HepG2 (cell line): Measurements from ENCODE around the gene RIPOR1. TPM values are rescaled to one million over a fixed set of nuclear protein-coding genes. Genes with fewer than 3 reads are reported as not detected.

ENCODE experiments used
- CEBPB ChIP-seq: IDR thresholded peaks from 2 replicates; pipeline ENCODE4 v1.6.1; 2011; ENCODE audit warnings: low read depth, low read length, improper control_type of control experiment, borderline replicate concordance
- DRAP1 ChIP-seq: IDR thresholded peaks from 2 replicates; pipeline ENCODE4 v1.6.1; 2016; ENCODE audit warnings: missing genetic modification reagents, missing compliant biosample characterization
- ELF1 ChIP-seq: sonication (generic); formaldehyde crosslinking; IDR thresholded peaks from 2 replicates; pipeline ENCODE4 v1.4.0; 2020; ENCODE audit warnings: missing genetic modification reagents
- IKZF4 ChIP-seq: sonication (generic); formaldehyde crosslinking; IDR thresholded peaks from 2 replicates; pipeline ENCODE4 v1.5.1; 2020; ENCODE audit warnings: borderline replicate concordance, mild to moderate bottlenecking, low read depth, missing genetic modification reagents; ENCODE audit errors: not compliant biosample characterization
- MED8 ChIP-seq: sonication (generic); formaldehyde crosslinking; IDR thresholded peaks from 2 replicates; pipeline ENCODE4 v1.8.1; 2023; ENCODE audit warnings: mild to moderate bottlenecking, missing genetic modification reagents; ENCODE audit not compliant: insufficient replicate concordance
- NFIC ChIP-seq: IDR thresholded peaks from 2 replicates; pipeline ENCODE4 v1.6.1; 2012; ENCODE audit warnings: mild to moderate bottlenecking, low read length, inconsistent platforms
- NRL ChIP-seq: sonication (generic); formaldehyde crosslinking; IDR thresholded peaks from 2 replicates; pipeline ENCODE4 v1.5.0; 2020; ENCODE audit warnings: missing genetic modification reagents, mild to moderate bottlenecking, moderate library complexity, borderline replicate concordance
- RBM22 ChIP-seq: fragments of 200-400 bp; formaldehyde crosslinking; optimal IDR thresholded peaks from 2 replicates; pipeline ENCODE3; 2017; ENCODE audit warnings: mild to moderate bottlenecking, low read length, moderate library complexity
- SAP130 ChIP-seq: IDR thresholded peaks from 2 replicates; pipeline ENCODE4 v1.6.1; 2016; ENCODE audit warnings: low read depth
- SOX6 ChIP-seq, 2 experiments: fragments of 450-650 bp in 1 of 2; sonication (generic) in 1 of 2; formaldehyde crosslinking in 1 of 2; IDR thresholded peaks; 2 replicates each; pipeline versions ENCODE4 v1.4.0 to v1.6.1; 2017 to 2020; ENCODE audit warnings: antibody characterized with exemption in 1 of 2, mild to moderate bottlenecking in 1 of 2, missing genetic modification reagents in 1 of 2
- ZBTB37 ChIP-seq: sonication (generic); formaldehyde crosslinking; IDR thresholded peaks from 2 replicates; pipeline ENCODE4 v1.4.0; 2020; ENCODE audit warnings: mild to moderate bottlenecking, missing genetic modification reagents
- ZC3H4 ChIP-seq: sonication (generic); formaldehyde crosslinking; IDR thresholded peaks from 2 replicates; pipeline ENCODE4 v1.4.0; 2020; ENCODE audit warnings: missing genetic modification reagents, borderline replicate concordance
- ZFP37 ChIP-seq: sonication (generic); formaldehyde crosslinking; IDR thresholded peaks from 2 replicates; pipeline ENCODE4 v1.4.0; 2020; ENCODE audit warnings: missing genetic modification reagents, borderline replicate concordance
- ZKSCAN1 ChIP-seq: fragments of 150-350 bp; IDR thresholded peaks from 2 replicates; pipeline ENCODE4 v1.6.1; 2014; ENCODE audit warnings: low read length
- ZNF263 ChIP-seq: sonication (generic); formaldehyde crosslinking; IDR thresholded peaks from 2 replicates; pipeline ENCODE4 v1.4.0; 2020; ENCODE audit warnings: missing genetic modification reagents
- ZNF329 ChIP-seq: sonication (generic); formaldehyde crosslinking; IDR thresholded peaks from 2 replicates; pipeline ENCODE4 v1.9.0; 2021; ENCODE audit warnings: low read depth, mild to moderate bottlenecking, missing genetic modification reagents
- ZNF44 ChIP-seq: sonication (generic); formaldehyde crosslinking; IDR thresholded peaks from 2 replicates; pipeline ENCODE4 v1.5.1; 2020; ENCODE audit warnings: mild to moderate bottlenecking, missing genetic modification reagents
- ZNF598 ChIP-seq: sonication (generic); formaldehyde crosslinking; IDR thresholded peaks from 2 replicates; pipeline ENCODE4 v1.5.1; 2020; ENCODE audit warnings: mild to moderate bottlenecking, missing genetic modification reagents, borderline replicate concordance
- ZNF605 ChIP-seq: sonication (generic); formaldehyde crosslinking; IDR thresholded peaks from 2 replicates; pipeline ENCODE4 v1.8.0; 2022; ENCODE audit warnings: mild to moderate bottlenecking, missing genetic modification reagents
- ZNF709 ChIP-seq: sonication (generic); formaldehyde crosslinking; IDR thresholded peaks from 2 replicates; pipeline ENCODE4 v1.5.0; 2020; ENCODE audit warnings: mild to moderate bottlenecking, missing genetic modification reagents
- polyA plus RNA-seq, 8 experiments: library from polyadenylated mRNA; depleted of rRNA in 3 of 8; stranded (reverse) in 7 of 8; unstranded in 1 of 8; fragments of >200 nt; fragmentation: Illumina TruSeq in 4 of 8; extraction: Trizol in 4 of 8; gene quantifications; 2 replicates each; pipeline versions ENCODE4 v1.2.1 to v1.2.3, GENCODE V29; 2011 to 2016; ENCODE audit warnings: low read depth in 4 of 8, missing spikeins in 1 of 8, mixed read lengths in 1 of 8; ENCODE audit not compliant: insufficient read depth in 1 of 8
- total RNA-seq, 5 experiments: library from RNA; depleted of rRNA; stranded (reverse); fragments of >200 nt; fragmentation: Illumina TruSeq; extraction: Trizol; gene quantifications; 2 replicates each; pipeline ENCODE4 v1.2.3, GENCODE V29; 2016; ENCODE audit warnings: low read depth in 1 of 5
- TF ChIP-seq, protein P1 (sequence below): conservative IDR thresholded peaks from 2 replicates; pipeline ENCODE4 v1.6.1; 2018; ENCODE audit warnings: missing genetic modification reagents
- TF ChIP-seq, protein P2 (sequence below): sonication (generic); formaldehyde crosslinking; IDR thresholded peaks from 2 replicates; pipeline ENCODE4 v1.4.0; 2020; ENCODE audit warnings: low read depth, mild to moderate bottlenecking, missing genetic modification reagents
- TF ChIP-seq, protein P3 (sequence below): sonication (generic); formaldehyde crosslinking; IDR thresholded peaks from 2 replicates; pipeline ENCODE4 v1.4.0; 2020; ENCODE audit warnings: missing genetic modification reagents
- TF ChIP-seq, protein P4 (sequence below): sonication (generic); formaldehyde crosslinking; IDR thresholded peaks from 2 replicates; pipeline ENCODE4 v1.4.0; 2020; ENCODE audit warnings: low read depth, mild to moderate bottlenecking, missing genetic modification reagents

Gene RIPOR1
- total and polyA plus RNA-seq, 2 of the 13 experiments (the other 11 are each of a cell fraction or from before 2014, with no cell fraction given): 4.6 to 8.1 TPM

DNA sequence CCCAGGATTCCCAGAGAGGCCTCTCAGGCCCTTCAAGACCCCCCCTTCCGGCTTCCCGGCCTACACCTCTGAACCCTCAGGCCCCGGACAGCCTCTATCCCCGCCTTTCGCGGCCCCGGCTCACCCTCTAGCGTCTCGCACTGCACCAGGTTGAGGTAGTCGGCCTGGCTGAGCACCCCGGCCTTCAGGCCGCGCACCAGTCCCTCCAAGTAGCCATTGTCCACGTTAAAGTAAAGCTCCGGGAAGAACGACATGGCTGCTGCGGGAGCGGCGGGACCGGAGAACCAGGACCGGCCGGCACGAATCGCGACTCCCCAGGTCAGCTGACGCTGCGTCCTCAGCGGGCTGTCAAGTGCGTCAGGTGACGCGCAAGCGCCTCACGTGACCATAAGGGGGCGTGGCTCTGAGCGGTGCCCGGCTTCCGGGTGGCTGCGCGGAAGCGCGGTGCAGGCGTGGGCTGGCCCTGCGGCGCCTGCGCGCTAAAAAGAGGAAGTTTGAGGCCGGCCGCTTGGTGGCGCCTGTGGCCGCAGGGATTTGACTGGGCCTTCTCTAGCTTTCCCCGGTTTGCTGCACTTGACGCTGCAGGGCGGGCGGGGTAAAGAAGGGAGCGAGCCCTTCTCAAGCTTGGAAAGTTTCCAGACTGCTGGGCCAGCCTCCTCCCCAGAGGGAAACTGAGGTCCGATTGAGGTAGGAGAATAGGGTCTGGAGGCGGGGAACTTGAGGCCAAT is 47.6 kb upstream of the RIPOR1 start, which contains the start of gene ATP6V0D1 (continued):
- TF ChIP-seq ZBTB37 (CRISPR knock-in tag) (no peak), ZNF263 (CRISPR knock-in tag) (no peak), SOX6 (IDR thresholded peaks at IDR 0.05) (no peak), SOX6 (CRISPR knock-in tag; IDR thresholded peaks at IDR 0.05) (peak; percentile 74), ZNF605 (CRISPR knock-in tag) (peak; percentile 76; the same call in 1 of the 2 replicates), RBM22 (no peak), ZC3H4 (CRISPR knock-in tag) (peak; percentile 35; the same call in 1 of the 2 replicates), IKZF4 (CRISPR knock-in tag) (no peak), SAP130 (peak; percentile 100), ZFP37 (no peak), CEBPB (no peak), NRL (peak; percentile 89), ZNF44 (CRISPR knock-in tag) (peak; percentile 96; the same call in 1 of the 2 replicates), MED8 (CRISPR knock-in tag) (peak; percentile 58), ZNF598 (CRISPR knock-in tag) (peak; percentile 96), ZKSCAN1 (peak; percentile 11; the same call in 1 of the 2 replicates), NFIC (peak; percentile 74; the same call in 1 of the 2 replicates), ZNF709 (CRISPR knock-in tag) (peak; percentile 91), ELF1 (CRISPR knock-in tag) (peak; percentile 100), DRAP1 (CRISPR knock-in tag) (peak; percentile 77), ZNF329 (no peak; the same call in none of the 2 replicates)
- TF ChIP-seq, protein P1, sequence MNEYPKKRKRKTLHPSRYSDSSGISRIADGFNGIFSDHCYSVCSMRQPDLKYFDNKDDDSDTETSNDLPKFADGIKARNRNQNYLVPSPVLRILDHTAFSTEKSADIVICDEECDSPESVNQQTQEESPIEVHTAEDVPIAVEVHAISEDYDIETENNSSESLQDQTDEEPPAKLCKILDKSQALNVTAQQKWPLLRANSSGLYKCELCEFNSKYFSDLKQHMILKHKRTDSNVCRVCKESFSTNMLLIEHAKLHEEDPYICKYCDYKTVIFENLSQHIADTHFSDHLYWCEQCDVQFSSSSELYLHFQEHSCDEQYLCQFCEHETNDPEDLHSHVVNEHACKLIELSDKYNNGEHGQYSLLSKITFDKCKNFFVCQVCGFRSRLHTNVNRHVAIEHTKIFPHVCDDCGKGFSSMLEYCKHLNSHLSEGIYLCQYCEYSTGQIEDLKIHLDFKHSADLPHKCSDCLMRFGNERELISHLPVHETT (CRISPR knock-in tag): peak; percentile 97
- TF ChIP-seq, protein P2, sequence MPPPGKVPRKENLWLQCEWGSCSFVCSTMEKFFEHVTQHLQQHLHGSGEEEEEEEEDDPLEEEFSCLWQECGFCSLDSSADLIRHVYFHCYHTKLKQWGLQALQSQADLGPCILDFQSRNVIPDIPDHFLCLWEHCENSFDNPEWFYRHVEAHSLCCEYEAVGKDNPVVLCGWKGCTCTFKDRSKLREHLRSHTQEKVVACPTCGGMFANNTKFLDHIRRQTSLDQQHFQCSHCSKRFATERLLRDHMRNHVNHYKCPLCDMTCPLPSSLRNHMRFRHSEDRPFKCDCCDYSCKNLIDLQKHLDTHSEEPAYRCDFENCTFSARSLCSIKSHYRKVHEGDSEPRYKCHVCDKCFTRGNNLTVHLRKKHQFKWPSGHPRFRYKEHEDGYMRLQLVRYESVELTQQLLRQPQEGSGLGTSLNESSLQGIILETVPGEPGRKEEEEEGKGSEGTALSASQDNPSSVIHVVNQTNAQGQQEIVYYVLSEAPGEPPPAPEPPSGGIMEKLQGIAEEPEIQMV: 0 out of 2 replicates have a peak, but pooled peaks have one; percentile 68
- TF ChIP-seq, protein P3, sequence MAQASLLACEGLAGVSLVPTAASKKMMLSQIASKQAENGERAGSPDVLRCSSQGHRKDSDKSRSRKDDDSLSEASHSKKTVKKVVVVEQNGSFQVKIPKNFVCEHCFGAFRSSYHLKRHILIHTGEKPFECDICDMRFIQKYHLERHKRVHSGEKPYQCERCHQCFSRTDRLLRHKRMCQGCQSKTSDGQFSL (CRISPR knock-in tag): peak; percentile 78
- TF ChIP-seq, protein P4, sequence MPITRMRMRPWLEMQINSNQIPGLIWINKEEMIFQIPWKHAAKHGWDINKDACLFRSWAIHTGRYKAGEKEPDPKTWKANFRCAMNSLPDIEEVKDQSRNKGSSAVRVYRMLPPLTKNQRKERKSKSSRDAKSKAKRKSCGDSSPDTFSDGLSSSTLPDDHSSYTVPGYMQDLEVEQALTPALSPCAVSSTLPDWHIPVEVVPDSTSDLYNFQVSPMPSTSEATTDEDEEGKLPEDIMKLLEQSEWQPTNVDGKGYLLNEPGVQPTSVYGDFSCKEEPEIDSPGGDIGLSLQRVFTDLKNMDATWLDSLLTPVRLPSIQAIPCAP: no peak
